Iris pigment epithelial cell (primary cell): ENCODE measurements around the gene CACNA2D1.

Experiments used
- DNase-seq: peaks from one replicate; pipeline ENCODE4 v3.0.0-alpha.2; 2011; ENCODE audit warnings: low read depth

Gene CACNA2D1

DNA sequence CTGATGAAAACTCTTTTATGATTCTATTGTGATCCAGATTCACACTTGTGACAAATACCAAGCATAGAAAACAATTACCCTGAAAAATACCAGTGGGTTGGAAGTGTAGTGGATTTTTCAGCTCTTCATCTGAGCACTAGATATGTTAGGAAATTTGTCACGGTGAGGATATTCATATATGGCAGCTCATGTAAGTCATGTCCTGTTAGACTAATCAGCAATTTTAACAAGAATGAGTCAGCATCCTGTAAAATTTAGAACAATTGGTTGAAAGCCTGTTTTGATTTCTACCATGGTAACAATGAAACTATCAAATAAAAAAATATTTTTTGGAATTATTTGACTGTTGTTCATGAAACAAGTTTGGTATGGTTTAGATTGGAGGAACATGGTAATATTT lies 334.3 kb downstream of the CACNA2D1 start:
- peak; percentile 69 for DNase-seq

- no peak for DNase-seq
Observed at GRCh38 chr7:82106201-82106600, 337.4 kb downstream of the CACNA2D1 start.

DNA sequence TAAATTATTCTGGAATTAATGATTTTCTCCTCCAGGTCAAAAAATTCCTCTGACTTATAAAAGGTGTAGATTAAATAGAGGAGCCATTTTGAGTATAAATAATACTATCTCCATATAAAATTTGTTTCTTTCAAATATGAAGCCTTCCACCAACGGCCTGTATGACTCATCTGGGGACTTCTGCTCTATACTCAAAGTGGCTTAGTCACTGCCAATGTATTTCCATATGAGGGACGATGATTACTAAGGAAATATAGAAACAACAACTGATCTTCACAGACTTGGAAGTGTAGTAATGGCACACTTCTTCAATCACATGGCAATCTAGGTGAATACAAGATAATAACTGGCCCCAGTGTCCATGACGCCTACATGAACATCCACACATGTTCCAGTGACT lies 338.1 kb downstream of the CACNA2D1 start:
- DNase-seq = peak; percentile 89

GRCh38 chr7:82098414-82098813 lies 345.2 kb downstream of the CACNA2D1 start:
- no peak for DNase-seq

DNA sequence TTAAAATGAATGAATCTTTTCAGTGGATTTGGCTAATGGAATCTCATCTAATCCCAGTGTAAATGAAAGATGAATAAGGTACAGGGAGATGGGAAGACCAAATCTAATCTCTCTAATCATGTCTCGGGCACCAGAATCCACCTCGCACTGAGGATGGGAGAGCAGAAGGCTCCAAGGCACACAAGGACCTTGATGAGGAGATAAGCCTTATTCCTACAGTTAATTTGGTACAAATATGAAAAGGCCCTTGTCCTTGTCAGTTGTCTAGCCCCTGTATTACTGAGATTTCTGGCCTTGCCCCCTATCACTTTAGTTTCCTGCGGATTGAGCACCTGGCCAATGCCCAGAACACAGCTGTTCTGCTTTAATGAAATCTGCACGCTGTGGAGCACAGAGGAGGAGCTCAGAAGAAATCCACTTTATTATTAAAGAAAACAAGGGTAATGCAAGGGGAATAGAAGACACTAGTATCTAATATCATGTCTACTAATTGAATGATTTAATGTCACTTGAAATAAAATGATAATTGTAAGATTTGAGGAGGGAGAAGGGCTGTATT lies 352.4 kb downstream of the CACNA2D1 start:
- no peak for DNase-seq

DNA sequence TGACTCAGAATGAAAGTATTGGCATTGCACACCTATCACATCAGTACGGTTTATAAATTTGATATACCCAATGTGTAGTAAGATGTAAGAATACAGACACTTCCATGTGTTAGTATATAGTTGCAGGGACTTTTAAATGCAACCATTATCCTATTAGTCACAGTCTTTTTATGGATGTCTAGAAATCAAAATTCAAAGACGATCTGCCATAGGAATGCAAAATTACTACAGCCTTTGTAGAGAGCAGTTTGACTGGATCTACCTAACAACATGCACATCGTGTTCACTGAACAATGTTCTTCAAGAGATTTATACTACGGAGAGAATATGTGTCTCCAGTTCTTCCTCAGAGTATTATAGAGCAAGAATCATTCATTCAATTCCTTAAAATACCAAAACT lies 356.5 kb downstream of the CACNA2D1 start:
- no peak for DNase-seq

GRCh38 chr7:82085116-82085515 lies 358.5 kb downstream of the CACNA2D1 start:
- DNase-seq = no peak

- DNase-seq = no peak
Observed at GRCh38 chr7:82081644-82082224, 361.8 kb downstream of the CACNA2D1 start.

DNA sequence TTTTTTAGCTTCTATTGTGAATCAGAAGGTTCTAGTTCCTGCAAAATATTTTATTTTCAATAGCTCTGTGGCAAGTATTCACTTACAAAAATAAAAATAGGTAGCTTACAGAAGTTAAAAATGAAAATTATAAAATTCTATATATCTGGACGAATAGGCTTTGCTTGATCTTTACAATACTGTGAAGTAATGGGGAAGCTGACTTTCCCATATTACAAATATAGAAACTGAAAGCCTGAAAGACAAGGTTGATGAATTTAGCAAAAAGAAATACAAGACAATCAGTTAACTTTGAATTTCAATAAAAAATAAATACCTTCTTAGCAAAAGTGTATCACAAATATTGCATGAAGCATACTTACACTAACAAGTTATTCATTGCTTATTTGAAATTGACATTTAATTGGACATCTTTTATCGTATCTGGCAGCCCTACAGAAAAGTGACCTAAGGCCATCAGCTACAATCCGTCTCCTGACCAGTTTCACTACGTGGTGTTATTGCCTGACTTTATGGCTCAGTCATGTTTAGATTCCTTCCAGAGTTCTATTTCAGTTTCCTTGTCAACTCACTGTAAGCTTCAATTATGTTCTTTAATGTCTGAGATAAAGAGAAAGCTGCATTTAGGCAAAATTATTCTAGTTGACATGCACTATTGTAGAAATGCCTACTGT lies 363.2 kb downstream of the CACNA2D1 start:
- DNase-seq = no peak

GRCh38 chr7:82079527-82079926 lies 364.1 kb downstream of the CACNA2D1 start:
- no peak for DNase-seq

DNA sequence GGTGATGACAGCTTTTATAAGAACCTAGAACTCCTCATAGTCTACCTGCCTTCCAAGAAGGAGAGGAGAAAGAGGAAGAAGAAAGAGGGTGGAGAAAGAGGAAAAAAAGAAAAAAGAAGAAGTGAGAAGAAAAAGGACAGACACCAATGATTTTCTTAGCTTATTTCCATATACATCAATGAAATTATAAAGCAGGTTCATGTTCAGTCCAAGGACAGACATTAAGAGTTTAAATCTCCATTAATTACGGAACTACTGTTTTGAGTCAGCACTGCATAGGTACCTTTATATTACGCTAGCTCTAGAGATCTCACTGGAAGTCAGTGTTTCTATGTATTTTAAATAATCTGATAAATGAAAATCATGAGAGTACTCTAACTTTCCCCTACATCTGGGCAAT lies 364.8 kb downstream of the CACNA2D1 start:
- no peak for DNase-seq

DNA sequence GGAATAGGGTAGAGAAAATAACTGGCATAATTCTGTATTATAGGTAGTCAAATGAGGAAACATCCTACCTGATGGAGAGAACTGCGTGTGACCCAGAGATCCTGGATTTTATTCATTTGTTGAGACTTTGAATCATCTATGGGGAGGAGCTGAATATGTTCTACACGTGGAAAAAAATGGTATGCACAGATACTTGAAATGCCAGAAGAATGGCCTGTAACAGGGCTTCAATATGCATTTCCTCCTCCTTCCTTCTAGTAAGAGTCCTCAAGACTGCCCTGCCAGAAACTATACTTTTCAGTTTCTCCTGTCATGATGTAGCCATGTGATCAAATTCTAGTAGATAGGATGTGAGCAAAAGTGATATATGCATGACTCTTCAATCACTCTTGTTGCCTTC lies 372.1 kb downstream of the CACNA2D1 start:
- DNase-seq = no peak

- no peak for DNase-seq
Observed at GRCh38 chr7:82067628-82068264, 375.8 kb downstream of the CACNA2D1 start.

DNA sequence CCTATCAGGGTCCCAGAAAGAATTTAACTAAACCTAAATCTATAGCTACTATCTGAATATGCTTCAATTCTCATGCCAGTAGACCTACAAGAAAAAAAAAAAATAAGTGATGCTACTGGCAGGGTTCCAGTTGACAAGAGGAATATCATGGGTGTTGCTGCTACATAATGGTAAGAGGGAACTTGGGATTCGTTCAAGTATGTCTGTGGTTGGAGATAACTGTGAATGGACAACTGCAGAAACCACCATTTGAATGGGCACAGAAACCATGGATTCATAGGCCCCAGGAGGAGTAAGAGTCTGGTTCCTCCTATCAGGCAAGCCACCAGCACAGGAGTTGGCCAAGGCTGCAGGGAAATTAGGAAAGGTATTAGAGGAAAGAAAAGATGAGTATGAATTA lies 386.1 kb downstream of the CACNA2D1 start:
- no peak for DNase-seq

DNA sequence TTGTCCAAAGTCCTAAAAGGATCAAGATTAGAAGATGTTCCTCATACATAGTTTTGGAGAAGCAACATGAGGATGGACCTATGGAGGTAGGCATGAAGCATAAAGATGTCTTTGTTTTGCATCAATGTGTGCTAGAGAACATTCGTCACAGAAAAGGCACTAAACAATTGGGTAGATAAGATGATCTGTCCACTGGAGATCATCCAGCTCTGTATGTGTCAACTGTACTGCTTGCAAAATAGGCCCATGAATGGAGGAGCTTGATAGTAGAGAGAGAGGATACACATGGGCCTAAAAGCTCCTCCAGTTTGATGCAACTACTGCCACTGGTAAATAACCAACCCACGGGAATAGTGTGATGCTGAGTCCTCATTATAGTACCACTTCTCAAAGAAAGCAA lies 387.3 kb downstream of the CACNA2D1 start:
- peak; percentile 32 for DNase-seq

DNA sequence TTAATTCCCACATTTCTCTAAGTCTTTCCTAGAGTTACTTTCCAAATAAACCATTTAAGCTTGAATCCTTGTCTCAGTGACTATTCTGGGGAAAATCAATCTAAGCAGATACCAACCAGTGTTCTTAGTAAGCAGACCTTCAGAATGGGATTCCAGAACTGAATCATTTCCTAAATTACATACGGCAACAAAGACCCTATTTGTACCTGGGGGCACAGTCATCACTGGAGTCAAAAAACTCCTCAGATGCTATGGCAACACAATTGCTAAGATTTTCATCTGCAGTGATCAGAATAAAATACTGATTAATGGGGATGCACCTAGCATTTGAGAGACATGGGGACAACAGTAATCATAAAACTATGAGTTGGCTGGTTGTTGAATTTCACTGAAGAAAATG lies 389.0 kb downstream of the CACNA2D1 start:
- no peak for DNase-seq

DNA sequence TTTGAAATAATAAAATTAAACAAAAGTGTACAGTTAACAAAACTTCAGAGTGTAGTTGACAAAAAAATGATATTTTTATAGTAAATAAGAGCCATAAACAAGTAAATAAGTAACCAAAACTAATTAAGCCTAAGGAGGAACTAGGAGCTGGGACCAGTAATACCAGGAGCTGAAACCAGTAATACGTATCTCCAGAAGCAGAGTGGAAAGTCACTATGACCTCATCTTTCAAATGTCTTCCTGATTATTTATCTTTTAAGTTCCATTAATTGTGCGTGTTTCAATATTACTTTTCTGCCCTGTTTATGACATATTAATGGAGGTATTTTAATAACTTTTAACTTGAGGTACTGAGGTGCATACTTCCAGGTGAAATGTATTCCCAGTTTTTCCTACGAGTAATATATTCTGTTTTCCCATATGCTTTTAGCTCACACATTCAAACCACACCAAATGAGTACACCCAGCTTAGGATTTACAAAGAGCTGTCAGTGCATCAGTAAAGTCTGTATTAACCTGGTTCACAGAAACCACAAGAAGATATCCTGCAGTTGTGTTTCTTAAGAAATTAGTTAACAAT lies 390.0 kb downstream of the CACNA2D1 start:
- peak; percentile 61 for DNase-seq

DNA sequence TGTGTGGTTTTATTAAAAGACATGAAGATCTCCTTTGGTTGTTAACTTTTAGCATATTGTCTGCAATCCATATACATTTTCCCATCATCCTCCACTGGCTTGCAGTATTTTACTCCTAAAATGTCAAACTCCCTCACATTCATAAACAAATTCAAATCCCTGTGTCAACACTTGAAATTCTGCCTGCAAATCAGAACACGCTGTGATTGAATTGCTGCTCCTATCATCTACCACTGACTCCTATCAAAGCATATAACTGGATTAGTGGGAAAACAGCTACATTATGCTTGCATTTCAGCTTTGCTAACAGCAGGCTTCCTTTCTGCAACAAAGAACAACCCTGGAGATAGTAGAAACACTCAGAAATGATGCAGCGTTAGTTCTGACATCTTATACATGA lies 392.0 kb downstream of the CACNA2D1 start:
- no peak for DNase-seq

DNA sequence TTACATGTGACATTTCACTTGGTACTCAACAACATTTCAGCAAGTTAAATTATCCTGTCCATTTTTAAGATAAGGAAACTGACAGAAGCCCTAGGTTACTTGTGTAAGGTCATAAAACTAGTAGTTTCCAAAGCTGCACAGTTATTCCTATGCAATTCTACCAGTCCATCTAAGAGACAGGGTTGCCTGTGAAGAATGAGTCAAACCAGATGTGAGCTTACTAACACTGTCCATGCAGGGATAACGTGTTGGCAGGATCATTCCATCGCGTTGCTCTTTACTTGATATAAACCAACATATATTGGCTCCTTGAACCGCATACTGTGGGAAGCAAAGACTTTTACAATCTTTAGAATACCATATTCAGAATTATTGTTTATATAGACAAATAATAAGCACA lies 392.8 kb downstream of the CACNA2D1 start:
- DNase-seq = peak; percentile 75

GRCh38 chr7:82049891-82050533 lies 393.6 kb downstream of the CACNA2D1 start:
- DNase-seq = peak; percentile 93

DNA sequence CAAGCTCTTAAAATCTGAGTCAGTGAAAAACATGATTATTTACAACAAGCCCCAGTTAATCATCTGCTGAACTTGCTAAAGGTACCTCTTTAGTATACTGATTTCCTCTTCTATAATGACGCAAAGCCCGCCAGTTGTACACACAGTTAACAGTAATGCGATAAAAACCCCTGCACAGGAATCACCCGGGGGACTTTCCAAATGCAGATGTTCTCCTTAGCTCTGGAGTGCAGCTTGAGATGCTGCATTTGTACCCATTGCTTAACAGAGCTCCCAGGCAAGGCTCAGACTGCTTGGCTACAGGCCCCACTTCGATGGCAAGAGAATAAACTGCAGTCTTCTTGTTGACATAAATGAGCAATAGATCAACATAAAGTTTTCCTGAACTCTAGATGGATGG lies 394.1 kb downstream of the CACNA2D1 start:
- DNase-seq = peak; percentile 65

- peak; percentile 62 for DNase-seq
Observed at GRCh38 chr7:82044497-82045080, 399.0 kb downstream of the CACNA2D1 start.
